SK-N-SH treated with all-trans-retinoic acid at 6 μM for 48 hours (cell line): ENCODE measurements around the gene PRSS33.
A peak's percentile ranks its signal among the peaks of the same experiment; 100 is the strongest.

Source experiments
- ATAC-seq: fragments of 200-7000 bp; cut with Tn5 transposase; 3 replicates; pipeline ENCODE4 v1.9.1; 2020; ENCODE audit warnings: mild to moderate bottlenecking, moderate library complexity
- ARNTL ChIP-seq: fragments of 450-650 bp; formaldehyde crosslinking; IDR thresholded peaks from 2 replicates; pipeline ENCODE4 v1.5.0; 2020; ENCODE audit warnings: low read depth, mild to moderate bottlenecking, moderate library complexity, borderline replicate concordance
- BACH2 ChIP-seq: fragments of 250-450 bp; sonication (Bioruptor Pico); IDR thresholded peaks from 2 replicates; pipeline ENCODE4 v1.9.0; 2021; ENCODE audit warnings: mild to moderate bottlenecking, borderline replicate concordance
- CSDC2 ChIP-seq: fragments of 250-450 bp; sonication (Bioruptor Pico); IDR thresholded peaks from 2 replicates; pipeline ENCODE4 v1.5.0; 2020; ENCODE audit warnings: mild to moderate bottlenecking, moderate library complexity
- CSRNP3 ChIP-seq: fragments of 250-450 bp; sonication (Bioruptor Pico); IDR thresholded peaks from 2 replicates; pipeline ENCODE4 v1.5.1; 2021; ENCODE audit warnings: mild to moderate bottlenecking, moderate library complexity
- ESRRG ChIP-seq: fragments of 250-450 bp; sonication (Bioruptor Pico); IDR thresholded peaks from 2 replicates; pipeline ENCODE4 v1.6.1; 2021; ENCODE audit warnings: mild to moderate bottlenecking
- GLIS3 ChIP-seq: fragments of 250-450 bp; sonication (Bioruptor Pico); IDR thresholded peaks from 2 replicates; pipeline ENCODE4 v1.5.0; 2020; ENCODE audit warnings: mild to moderate bottlenecking, moderate library complexity
- PATZ1 ChIP-seq: fragments of 250-450 bp; sonication (Bioruptor Pico); IDR thresholded peaks from 2 replicates; pipeline ENCODE4 v1.8.0; 2020; ENCODE audit warnings: mild to moderate bottlenecking, moderate library complexity, borderline replicate concordance
- POU6F1 ChIP-seq: fragments of 250-450 bp; sonication (Bioruptor Pico); IDR thresholded peaks from 2 replicates; pipeline ENCODE4 v1.8.0; 2021; ENCODE audit warnings: low read depth, mild to moderate bottlenecking, moderate library complexity, borderline replicate concordance
- PPARA ChIP-seq: fragments of 250-450 bp; sonication (Bioruptor Pico); IDR thresholded peaks from 2 replicates; pipeline ENCODE4 v1.5.0; 2020; ENCODE audit warnings: mild to moderate bottlenecking, borderline replicate concordance
- RARB ChIP-seq: fragments of 250-450 bp; sonication (Bioruptor Pico); IDR thresholded peaks from 2 replicates; pipeline ENCODE4 v1.8.0; 2021; ENCODE audit warnings: mild to moderate bottlenecking, moderate library complexity
- SNAI2 ChIP-seq: fragments of 250-450 bp; sonication (Bioruptor Pico); IDR thresholded peaks from 2 replicates; pipeline ENCODE4 v1.5.0; 2020; ENCODE audit warnings: mild to moderate bottlenecking, moderate library complexity
- TCF4 ChIP-seq: fragments of 250-450 bp; sonication (Bioruptor Pico); IDR thresholded peaks from 2 replicates; pipeline ENCODE4 v1.8.0; 2021; ENCODE audit warnings: mild to moderate bottlenecking, moderate library complexity, borderline replicate concordance
- ZC3H10 ChIP-seq: fragments of 250-450 bp; sonication (Bioruptor Pico); IDR thresholded peaks from 2 replicates; pipeline ENCODE4 v1.5.1; 2021; ENCODE audit warnings: mild to moderate bottlenecking, moderate library complexity
- ZFP3 ChIP-seq: fragments of 250-450 bp; sonication (Bioruptor Pico); IDR thresholded peaks from 2 replicates; pipeline ENCODE4 v1.5.0; 2020; ENCODE audit warnings: mild to moderate bottlenecking, moderate library complexity
- ZFP30 ChIP-seq: fragments of 450-650 bp; formaldehyde crosslinking; IDR thresholded peaks from 2 replicates; pipeline ENCODE4 v1.5.0; 2022; ENCODE audit warnings: mild to moderate bottlenecking, moderate library complexity
- ZNF70 ChIP-seq: fragments of 450-650 bp; formaldehyde crosslinking; IDR thresholded peaks from 2 replicates; pipeline ENCODE4 v1.5.0; 2020; ENCODE audit warnings: mild to moderate bottlenecking, moderate library complexity
- TF ChIP-seq, protein P1 (sequence below): fragments of 250-450 bp; sonication (Bioruptor Pico); IDR thresholded peaks from 2 replicates; pipeline ENCODE4 v1.5.0; 2020; ENCODE audit warnings: mild to moderate bottlenecking, moderate library complexity
- TF ChIP-seq, protein P2 (sequence below): fragments of 250-450 bp; sonication (Bioruptor Pico); IDR thresholded peaks from 2 replicates; pipeline ENCODE4 v1.5.1; 2020; ENCODE audit warnings: low read depth, mild to moderate bottlenecking, moderate library complexity

Gene PRSS33

DNA sequence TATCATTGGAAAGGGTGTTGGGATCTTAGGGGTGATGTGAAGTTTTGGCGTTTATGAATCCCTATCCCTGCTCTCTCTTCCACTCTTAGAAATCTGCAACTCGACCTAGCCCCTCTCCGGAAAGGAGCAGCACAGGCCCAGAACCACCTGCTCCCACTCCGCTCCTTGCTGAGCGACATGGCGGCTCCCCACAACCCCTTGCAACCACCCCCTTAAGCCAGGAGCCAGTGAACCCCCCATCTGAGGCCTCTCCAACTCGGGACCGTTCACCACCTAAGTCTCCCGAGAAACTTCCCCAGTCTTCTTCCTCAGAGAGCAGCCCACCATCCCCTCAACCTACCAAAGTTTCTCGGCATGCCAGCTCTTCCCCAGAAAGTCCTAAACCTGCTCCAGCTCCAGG is 25.9 kb downstream of the PRSS33 start (continued):
- no peak for TF ChIP-seq CSRNP3 (CRISPR knock-in tag)
- TF ChIP-seq, all 23 proteins: peak for 0

GRCh38 chr16:2757344-2757743 is 30.0 kb downstream of the PRSS33 start:
- ATAC-seq: no peak

DNA sequence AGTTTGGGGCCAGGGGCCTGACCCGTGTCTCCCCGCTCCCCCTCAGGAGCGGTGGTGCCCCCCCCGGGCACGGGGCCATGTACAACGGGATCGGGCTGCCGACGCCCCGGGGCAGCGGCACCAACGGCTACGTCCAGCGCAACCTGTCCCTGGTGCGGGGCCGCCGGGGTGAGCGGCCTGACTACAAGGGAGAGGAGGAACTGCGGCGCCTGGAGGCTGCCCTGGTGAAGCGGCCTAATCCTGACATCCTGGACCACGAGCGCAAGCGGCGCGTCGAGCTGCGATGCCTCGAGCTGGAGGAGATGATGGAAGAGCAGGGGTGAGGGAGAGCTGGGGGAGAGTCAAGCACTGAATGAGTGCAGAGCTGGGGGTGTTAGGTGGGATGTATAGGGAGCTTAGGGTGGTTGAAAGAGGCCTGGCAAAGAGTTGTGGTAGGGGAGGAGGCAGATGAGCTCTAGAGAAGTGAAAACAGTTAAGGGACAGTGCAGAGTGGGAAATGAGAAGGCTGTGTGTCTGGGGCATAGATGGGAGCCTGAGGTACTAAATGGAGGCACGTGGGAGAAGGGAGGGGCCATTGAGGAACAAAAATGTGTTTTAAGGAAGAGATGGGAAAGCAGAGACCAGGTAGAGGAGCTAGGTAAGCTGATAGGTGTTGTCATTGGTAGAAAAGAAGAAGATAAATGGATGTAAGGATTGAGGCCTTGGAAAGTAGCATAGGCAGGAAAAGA is 30.9 kb downstream of the PRSS33 start:
- no peak for TF ChIP-seq ZFP30 (CRISPR knock-in tag)
- TF ChIP-seq, protein P1, sequence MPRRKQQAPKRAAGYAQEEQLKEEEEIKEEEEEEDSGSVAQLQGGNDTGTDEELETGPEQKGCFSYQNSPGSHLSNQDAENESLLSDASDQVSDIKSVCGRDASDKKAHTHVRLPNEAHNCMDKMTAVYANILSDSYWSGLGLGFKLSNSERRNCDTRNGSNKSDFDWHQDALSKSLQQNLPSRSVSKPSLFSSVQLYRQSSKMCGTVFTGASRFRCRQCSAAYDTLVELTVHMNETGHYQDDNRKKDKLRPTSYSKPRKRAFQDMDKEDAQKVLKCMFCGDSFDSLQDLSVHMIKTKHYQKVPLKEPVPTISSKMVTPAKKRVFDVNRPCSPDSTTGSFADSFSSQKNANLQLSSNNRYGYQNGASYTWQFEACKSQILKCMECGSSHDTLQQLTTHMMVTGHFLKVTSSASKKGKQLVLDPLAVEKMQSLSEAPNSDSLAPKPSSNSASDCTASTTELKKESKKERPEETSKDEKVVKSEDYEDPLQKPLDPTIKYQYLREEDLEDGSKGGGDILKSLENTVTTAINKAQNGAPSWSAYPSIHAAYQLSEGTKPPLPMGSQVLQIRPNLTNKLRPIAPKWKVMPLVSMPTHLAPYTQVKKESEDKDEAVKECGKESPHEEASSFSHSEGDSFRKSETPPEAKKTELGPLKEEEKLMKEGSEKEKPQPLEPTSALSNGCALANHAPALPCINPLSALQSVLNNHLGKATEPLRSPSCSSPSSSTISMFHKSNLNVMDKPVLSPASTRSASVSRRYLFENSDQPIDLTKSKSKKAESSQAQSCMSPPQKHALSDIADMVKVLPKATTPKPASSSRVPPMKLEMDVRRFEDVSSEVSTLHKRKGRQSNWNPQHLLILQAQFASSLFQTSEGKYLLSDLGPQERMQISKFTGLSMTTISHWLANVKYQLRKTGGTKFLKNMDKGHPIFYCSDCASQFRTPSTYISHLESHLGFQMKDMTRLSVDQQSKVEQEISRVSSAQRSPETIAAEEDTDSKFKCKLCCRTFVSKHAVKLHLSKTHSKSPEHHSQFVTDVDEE (CRISPR knock-in tag): no peak
- no peak for TF ChIP-seq ZC3H10 (CRISPR knock-in tag)
- no peak for TF ChIP-seq ESRRG
- TF ChIP-seq TCF4 (CRISPR knock-in tag): no peak
- TF ChIP-seq, all 23 proteins: peak for 0
- ATAC-seq: no peak

More at GRCh38 chr16:2757344-2757743, 30.0 kb downstream of the PRSS33 start:
- TF ChIP-seq PPARA (CRISPR knock-in tag) (no peak), ARNTL (CRISPR knock-in tag) (no peak), CSRNP3 (CRISPR knock-in tag) (no peak), SNAI2 (CRISPR knock-in tag) (no peak), ESRRG (no peak), GLIS3 (CRISPR knock-in tag) (no peak), TCF4 (CRISPR knock-in tag) (no peak), CSDC2 (CRISPR knock-in tag) (no peak), ZC3H10 (CRISPR knock-in tag) (no peak)
- TF ChIP-seq, protein P2, sequence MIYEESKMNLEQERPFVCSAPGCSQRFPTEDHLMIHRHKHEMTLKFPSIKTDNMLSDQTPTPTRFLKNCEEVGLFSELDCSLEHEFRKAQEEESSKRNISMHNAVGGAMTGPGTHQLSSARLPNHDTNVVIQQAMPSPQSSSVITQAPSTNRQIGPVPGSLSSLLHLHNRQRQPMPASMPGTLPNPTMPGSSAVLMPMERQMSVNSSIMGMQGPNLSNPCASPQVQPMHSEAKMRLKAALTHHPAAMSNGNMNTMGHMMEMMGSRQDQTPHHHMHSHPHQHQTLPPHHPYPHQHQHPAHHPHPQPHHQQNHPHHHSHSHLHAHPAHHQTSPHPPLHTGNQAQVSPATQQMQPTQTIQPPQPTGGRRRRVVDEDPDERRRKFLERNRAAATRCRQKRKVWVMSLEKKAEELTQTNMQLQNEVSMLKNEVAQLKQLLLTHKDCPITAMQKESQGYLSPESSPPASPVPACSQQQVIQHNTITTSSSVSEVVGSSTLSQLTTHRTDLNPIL (CRISPR knock-in tag): no peak
- TF ChIP-seq, all 23 proteins: peak for 0

- no peak for TF ChIP-seq PATZ1 (CRISPR knock-in tag)
- ATAC-seq: no peak
These were observed 32.2 kb downstream of the PRSS33 start for GRCh38 chr16:2755158-2755557.

DNA sequence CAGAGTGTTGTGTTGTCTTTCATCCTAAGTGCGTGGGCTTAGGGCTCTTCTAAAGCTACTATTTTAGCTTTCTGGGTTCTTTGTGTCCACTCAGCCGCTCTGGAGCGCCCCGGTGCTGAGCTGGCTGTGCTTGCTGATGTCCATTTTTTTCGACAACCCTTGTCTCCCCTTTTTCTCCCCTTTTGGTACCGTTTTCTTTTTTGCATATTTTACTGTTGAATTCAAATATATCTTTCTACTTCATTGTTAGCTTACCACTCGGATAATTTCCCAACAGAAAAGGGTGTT is 33.7 kb downstream of the PRSS33 start:
- TF ChIP-seq ZFP3 (CRISPR knock-in tag): no peak
- TF ChIP-seq PPARA (CRISPR knock-in tag): no peak
- TF ChIP-seq POU6F1 (CRISPR knock-in tag): no peak
- no peak for TF ChIP-seq PATZ1 (CRISPR knock-in tag)
- TF ChIP-seq ESRRG: no peak
- TF ChIP-seq BACH2 (CRISPR knock-in tag): no peak
- TF ChIP-seq TCF4 (CRISPR knock-in tag): no peak
- TF ChIP-seq ZNF70 (CRISPR knock-in tag): no peak
- TF ChIP-seq ZFP30 (CRISPR knock-in tag): no peak
- TF ChIP-seq CSDC2 (CRISPR knock-in tag): no peak
- TF ChIP-seq RARB: no peak
- 0 out of 3 replicates have a peak, but pooled peaks have one; percentile 13 for ATAC-seq
